ENCODE results near the gene NFKBIL1. TPM values are rescaled to one million over a fixed set of nuclear protein-coding genes. Genes with fewer than 3 reads are reported as not detected.
"Not testable (repeated sequence)": the region's sequence is repeated elsewhere in the genome, so short reads cannot be mapped to it uniquely, and the experiment has no call there.

The NFKBIL1 gene
- total and polyA plus RNA-seq, 2 experiments from 2014 or later = 25.0 to 28.9 TPM

- Histone ChIP-seq H2AFZ (peak overlapping the region; percentile 58), H3K4me1 (ENCODE audit: insufficient read depth) (peaks cover 10% of the 10 kb centered on the region), H3K27ac (peak overlapping the region; percentile 76), H3K36me3 (replicated peaks; ENCODE audit: insufficient read depth, low read depth) (no peaks in the 10 kb centered on the region), H3K9me2 (replicated peaks; ENCODE audit: insufficient read depth) (no peaks in the 10 kb centered on the region), H4K20me1 (ENCODE audit: insufficient read depth, poor library complexity, severe bottlenecking) (no peaks in the 10 kb centered on the region), H3K79me2 (peaks cover 32% of the 10 kb centered on the region), H3K4me2 (peak overlapping the region; percentile 85), H3K27me3 (no peaks in the 10 kb centered on the region), H3K9me3 (ENCODE audit: low read depth) (no peaks in the 10 kb centered on the region), H3K4me3 (peak overlapping the region; percentile 43)
- 81% methylated on average over 22 of the region's 24 CpGs for WGBS (ENCODE audit: low lambda C conversion rate, missing lambda C conversion rate)
- TF ChIP-seq CTCF (IDR thresholded peaks at IDR 0.05; ENCODE audit: poor library complexity) (no peak), EZH2 (IDR thresholded peaks at IDR 0.05; ENCODE audit: borderline replicate concordance) (no peak), EZH2phosphoT487 (IDR thresholded peaks at IDR 0.05; ENCODE audit: low read depth, severe bottlenecking, unreplicated experiment) (no peak)
- DNase-seq (ENCODE audit: low spot score) = no peak
Measured at GRCh38 chr6:31547727-31548543, 527 bp downstream of the NFKBIL1 start.

DNA sequence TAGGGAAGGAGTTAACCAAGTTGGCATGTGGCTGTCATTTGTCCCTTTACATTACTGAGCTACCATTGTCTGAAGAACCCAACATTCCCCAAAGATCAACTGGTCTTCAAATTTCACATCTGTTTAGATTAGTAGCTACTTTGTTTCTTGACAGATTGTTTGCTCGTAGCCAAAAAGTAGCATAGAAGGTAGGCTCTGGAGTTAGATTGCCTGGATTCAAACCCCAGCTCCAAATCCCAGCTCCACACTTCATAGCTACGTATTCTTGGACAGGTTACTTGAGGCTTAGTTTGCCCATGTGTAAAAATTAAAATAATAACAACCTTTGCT lies 1.1 kb downstream of the NFKBIL1 start:
- Histone ChIP-seq H3K36me3 (replicated peaks; ENCODE audit: insufficient read depth, low read depth) (no peaks in the 10 kb centered on the region), H3K79me2 (peaks cover 30% of the 10 kb centered on the region), H3K27ac (peak overlapping the region; percentile 76), H4K20me1 (ENCODE audit: insufficient read depth, poor library complexity, severe bottlenecking) (no peaks in the 10 kb centered on the region), H3K27me3 (no peaks in the 10 kb centered on the region), H3K4me3 (no peak overlapping the region), H3K9me2 (replicated peaks; ENCODE audit: insufficient read depth) (no peaks in the 10 kb centered on the region), H3K4me2 (peak overlapping the region; percentile 85), H3K4me1 (ENCODE audit: insufficient read depth) (peaks cover 10% of the 10 kb centered on the region), H3K9me3 (ENCODE audit: low read depth) (no peaks in the 10 kb centered on the region), H2AFZ (no peak overlapping the region)
- WGBS (ENCODE audit: low lambda C conversion rate, missing lambda C conversion rate) = 96% methylated on average over 2 of the region's 2 CpGs
- TF ChIP-seq EZH2phosphoT487 (IDR thresholded peaks at IDR 0.05; ENCODE audit: low read depth, severe bottlenecking, unreplicated experiment) (no peak), EZH2 (IDR thresholded peaks at IDR 0.05; ENCODE audit: borderline replicate concordance) (no peak), CTCF (IDR thresholded peaks at IDR 0.05; ENCODE audit: poor library complexity) (no peak)
- no peak for DNase-seq (ENCODE audit: low spot score)

- H3K9me2 ChIP-seq (replicated peaks; ENCODE audit: insufficient read depth); H3K27me3 ChIP-seq; H3K9me3 ChIP-seq (ENCODE audit: low read depth); H3K4me2 ChIP-seq; H3K27ac ChIP-seq; H4K20me1 ChIP-seq (ENCODE audit: insufficient read depth, poor library complexity, severe bottlenecking); H3K4me3 ChIP-seq; H3K36me3 ChIP-seq (replicated peaks; ENCODE audit: insufficient read depth, low read depth); H2AFZ ChIP-seq: not testable (repeated sequence)
- Histone ChIP-seq H3K4me1 (ENCODE audit: insufficient read depth) (peaks cover 10% of the 10 kb centered on the region), H3K79me2 (peaks cover 37% of the 10 kb centered on the region)
- TF ChIP-seq CTCF (IDR thresholded peaks at IDR 0.05; ENCODE audit: poor library complexity) = peak; percentile 32
- WGBS (ENCODE audit: low lambda C conversion rate, missing lambda C conversion rate) = 85% methylated on average over 5 of the region's 5 CpGs
- DNase-seq (ENCODE audit: low spot score) = peak; percentile 54
Measured at GRCh38 chr6:31551371-31551770, 4.0 kb downstream of the NFKBIL1 start.

All from hepatocyte (in vitro differentiated cells).